HTR-8/SVneo (cell line): ENCODE data around the gene HSPB1.
"Not testable (repeated sequence)": the region's sequence is repeated elsewhere in the genome, so short reads cannot be mapped to it uniquely, and the experiment has no call there.

ENCODE experiments used
- DNase-seq: peaks from one replicate; pipeline ENCODE4 v3.0.0; 2011; ENCODE audit warnings: low spot score, mixed read lengths; ENCODE audit not compliant: insufficient read length
- FAIRE-seq: peaks from 2 replicates; lab custom pipeline; 2011; peaks lifted over from hg19 to GRCh38; lab: Jason Lieb, UNC

The HSPB1 gene

GRCh38 chr7:76302347-76303201, at the start of gene HSPB1:
HSPB1 (plus strand) TSS chr7:76302673; CDS start chr7:76302713, 40 bp downstream.
- DNase-seq (no peak), FAIRE-seq (no peak)

- FAIRE-seq = no peak
- no peak for DNase-seq
These were observed 47.7 kb upstream of the HSPB1 start for GRCh38 chr7:76254781-76255180.

GRCh38 chr7:76257973-76258372, 44.5 kb upstream of the HSPB1 start:
- no peak for FAIRE-seq
- DNase-seq = no peak

GRCh38 chr7:76259124-76260093, 43.1 kb upstream of the HSPB1 start:
- no peak for FAIRE-seq
- no peak for DNase-seq

- no peak for FAIRE-seq
- peak; percentile 70 for DNase-seq
These were observed 42.2 kb upstream of the HSPB1 start for GRCh38 chr7:76260171-76260703.

- DNase-seq (no peak), FAIRE-seq (no peak)
These were observed 41.1 kb upstream of the HSPB1 start for GRCh38 chr7:76261329-76261728.

GRCh38 chr7:76261931-76262330, 40.5 kb upstream of the HSPB1 start:
- DNase-seq (no peak), FAIRE-seq (no peak)

GRCh38 chr7:76262683-76263402, 39.6 kb upstream of the HSPB1 start:
- FAIRE-seq = no peak

GRCh38 chr7:76265299-76265698, 37.2 kb upstream of the HSPB1 start:
- FAIRE-seq (no peak), DNase-seq (no peak)

More at GRCh38 chr7:76262683-76263402, 39.6 kb upstream of the HSPB1 start:
- DNase-seq = peak; percentile 56

GRCh38 chr7:76267107-76267893, 35.2 kb upstream of the HSPB1 start:
- DNase-seq (no peak), FAIRE-seq (no peak)

- no peak for FAIRE-seq
These were observed 34.6 kb upstream of the HSPB1 start for GRCh38 chr7:76267894-76268183.

GRCh38 chr7:76268376-76268775, 34.1 kb upstream of the HSPB1 start:
- FAIRE-seq (no peak), DNase-seq (no peak)

More at GRCh38 chr7:76267894-76268183, 34.6 kb upstream of the HSPB1 start:
- no peak for DNase-seq

GRCh38 chr7:76269895-76270294, 32.6 kb upstream of the HSPB1 start:
- no peak for DNase-seq
- no peak for FAIRE-seq

- not testable (repeated sequence) for DNase-seq, FAIRE-seq
These were observed 31.1 kb upstream of the HSPB1 start for GRCh38 chr7:76271384-76271783.

- no peak for FAIRE-seq
- DNase-seq = no peak
These were observed 30.3 kb upstream of the HSPB1 start for GRCh38 chr7:76272142-76272541.

GRCh38 chr7:76272851-76273497, 29.5 kb upstream of the HSPB1 start:
- no peak for DNase-seq
- no peak for FAIRE-seq

- no peak for DNase-seq
- no peak for FAIRE-seq
These were observed 29.0 kb upstream of the HSPB1 start for GRCh38 chr7:76273503-76273902.

- no peak for FAIRE-seq
- no peak for DNase-seq
These were observed 23.9 kb upstream of the HSPB1 start for GRCh38 chr7:76278540-76278939.

GRCh38 chr7:76280408-76280807, 22.1 kb upstream of the HSPB1 start:
- FAIRE-seq (no peak), DNase-seq (no peak)
